ENCODE measurements around the gene CHTF18. TPM values are rescaled to one million over a fixed set of nuclear protein-coding genes. Genes with fewer than 3 reads are reported as not detected.
A peak's percentile ranks its signal among the peaks of the same experiment; 100 is the strongest.

Gene CHTF18
- total and polyA plus RNA-seq, 4 donors, result 7.5 to 17.4 (median 14.9) TPM

GRCh38 chr16:760545-761343 lies 27.7 kb upstream of the CHTF18 start, which contains the start of gene MSLN:
TSS of gene MSLN (plus strand) at chr16:760734. CDS start at chr16:762681, 1,947 bp downstream.
- H3K4me3 ChIP-seq, result no peak within 1 kb of the TSS

GRCh38 chr16:761625-762513 lies 26.6 kb upstream of the CHTF18 start:
- Histone ChIP-seq H3K27ac (ENCODE audit: low read depth in 1 of 2, low read length in 1 of 2) (no peak overlapping the region), H3K4me1 (ENCODE audit: control insufficient read depth in 5 of 5, insufficient read depth in 5 of 5, low read length in 5 of 5) (peaks cover 0 to 5% (median 2%) of the 10 kb centered on the region in 5 donors), H3K4me3 (no peak overlapping the region), H3K27me3 (ENCODE audit: control insufficient read depth in 3 of 3, insufficient read depth in 3 of 3, low read length in 2 of 3) (no peaks in the 10 kb centered on the region), H3K36me3 (ENCODE audit: control insufficient read depth in 4 of 4, insufficient read depth in 4 of 4, low read length in 4 of 4) (no peaks in the 10 kb centered on the region), H3K9ac (ENCODE audit: insufficient read depth in 1 of 2, low read length in 2 of 2) (no peak overlapping the region), H3K9me3 (ENCODE audit: control insufficient read depth in 4 of 4, insufficient read depth in 3 of 4, low read length in 3 of 4) (no peaks in the 10 kb centered on the region)
- WGBS, 2 donors, result 64 to 78% methylated on average over 16 to 22 of the region's 22 CpGs
- no peak for DNase-seq
- ATAC-seq (ENCODE audit: insufficient read depth, low FRiP score), result no peak
- TF ChIP-seq CTCF (IDR thresholded peaks at IDR 0.05; ENCODE audit: control extremely low read depth, extremely low read depth), result no peak

More at GRCh38 chr16:760545-761343, 27.7 kb upstream of the CHTF18 start, which contains the start of gene MSLN:
- H3K27ac ChIP-seq (ENCODE audit: low read depth in 1 of 2, low read length in 1 of 2), result peak within 1 kb of the TSS in 1 of 2 donors; percentile 84
- TF ChIP-seq CTCF (IDR thresholded peaks at IDR 0.05; ENCODE audit: control extremely low read depth, extremely low read depth), result no peak
- 69 to 84% methylated on average over 37 of the region's 37 CpGs for WGBS, 2 donors
- ATAC-seq (ENCODE audit: insufficient read depth, low FRiP score), result peak; percentile 59
- peaks cover 0 to 5% (median 2%) of the 10 kb centered on the region in 5 donors for H3K4me1 ChIP-seq (ENCODE audit: control insufficient read depth in 5 of 5, insufficient read depth in 5 of 5, low read length in 5 of 5)
- no peaks in the 10 kb centered on the region for H3K27me3 ChIP-seq (ENCODE audit: control insufficient read depth in 3 of 3, insufficient read depth in 3 of 3, low read length in 2 of 3)
- no peaks in the 10 kb centered on the region for H3K36me3 ChIP-seq (ENCODE audit: control insufficient read depth in 4 of 4, insufficient read depth in 4 of 4, low read length in 4 of 4)
- peak in 1 of 3 donors; percentile 51 for DNase-seq
- H3K9me3 ChIP-seq (ENCODE audit: control insufficient read depth in 4 of 4, insufficient read depth in 3 of 4, low read length in 3 of 4), result peaks cover 0 to 3% (median 0%) of the 10 kb centered on the region in 4 donors
- no peak within 1 kb of the TSS for H3K9ac ChIP-seq (ENCODE audit: insufficient read depth in 1 of 2, low read length in 2 of 2)

GRCh38 chr16:762595-763268 lies 25.7 kb upstream of the CHTF18 start:
- H3K27me3 ChIP-seq (ENCODE audit: control insufficient read depth in 3 of 3, insufficient read depth in 3 of 3, low read length in 2 of 3), result no peaks in the 10 kb centered on the region
- H3K36me3 ChIP-seq (ENCODE audit: control insufficient read depth in 4 of 4, insufficient read depth in 4 of 4, low read length in 4 of 4), result no peaks in the 10 kb centered on the region
- DNase-seq, result no peak
- ATAC-seq (ENCODE audit: insufficient read depth, low FRiP score), result no peak
- no peak overlapping the region for H3K9ac ChIP-seq (ENCODE audit: insufficient read depth in 1 of 2, low read length in 2 of 2)
- H3K4me3 ChIP-seq, result no peak overlapping the region
- H3K9me3 ChIP-seq (ENCODE audit: control insufficient read depth in 4 of 4, insufficient read depth in 3 of 4, low read length in 3 of 4), result no peaks in the 10 kb centered on the region
- WGBS, 2 donors, result 80 to 81% methylated on average over 17 of the region's 17 CpGs
- peaks cover 0 to 5% (median 2%) of the 10 kb centered on the region in 5 donors for H3K4me1 ChIP-seq (ENCODE audit: control insufficient read depth in 5 of 5, insufficient read depth in 5 of 5, low read length in 5 of 5)
- no peak overlapping the region for H3K27ac ChIP-seq (ENCODE audit: low read depth in 1 of 2, low read length in 1 of 2)
- no peak for TF ChIP-seq CTCF (IDR thresholded peaks at IDR 0.05; ENCODE audit: control extremely low read depth, extremely low read depth)

All from lung (tissue), 12 donors.